Measurements from ENCODE around the gene ADAMTS4.

GRCh38 chr1:161177112-161177935 lies 21.5 kb downstream of the ADAMTS4 start, which contains the start of gene B4GALT3:
- TF ChIP-seq POLR2AphosphoS5 (IDR thresholded peaks at IDR 0.05) (peak in 2 of 3 donors; percentile 46 to 69), CTCF (IDR thresholded peaks at IDR 0.05) (no peak), EP300 (IDR thresholded peaks at IDR 0.05) (no peak)

Data from suprapubic skin (tissue), 4 donors.